Superior temporal gyrus (tissue), 1 donor: Measurements from ENCODE around the gene AFF1.
"Not testable (repeated sequence)": the region's sequence is repeated elsewhere in the genome, so short reads cannot be mapped to it uniquely, and the experiment has no call there.

Source experiments
- DNase-seq: peaks from one replicate; pipeline ENCODE4 v3.0.0-alpha.2; 2016; ENCODE audit errors: extremely low spot score

Gene AFF1

GRCh38 chr4:87117051-87117731, 182.4 kb downstream of the AFF1 start:
- no peak for DNase-seq

DNA sequence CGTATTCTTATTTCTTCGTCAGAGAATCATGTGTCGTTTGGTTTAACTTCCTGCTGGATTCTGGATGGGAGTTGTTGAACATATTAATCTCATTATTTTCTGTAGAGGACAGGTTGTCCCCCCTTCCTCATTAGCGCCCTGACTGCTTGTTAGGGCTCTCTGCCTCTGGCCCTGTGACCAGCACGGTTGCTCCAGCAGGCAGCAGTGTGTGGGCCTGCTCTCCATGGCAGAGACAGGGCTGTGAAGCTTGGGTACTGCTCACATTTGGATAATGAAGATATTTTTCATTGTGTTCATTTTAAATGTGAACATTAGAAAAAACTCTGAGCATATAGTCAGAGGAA, 182.9 kb downstream of the AFF1 start:
- DNase-seq = no peak

DNA sequence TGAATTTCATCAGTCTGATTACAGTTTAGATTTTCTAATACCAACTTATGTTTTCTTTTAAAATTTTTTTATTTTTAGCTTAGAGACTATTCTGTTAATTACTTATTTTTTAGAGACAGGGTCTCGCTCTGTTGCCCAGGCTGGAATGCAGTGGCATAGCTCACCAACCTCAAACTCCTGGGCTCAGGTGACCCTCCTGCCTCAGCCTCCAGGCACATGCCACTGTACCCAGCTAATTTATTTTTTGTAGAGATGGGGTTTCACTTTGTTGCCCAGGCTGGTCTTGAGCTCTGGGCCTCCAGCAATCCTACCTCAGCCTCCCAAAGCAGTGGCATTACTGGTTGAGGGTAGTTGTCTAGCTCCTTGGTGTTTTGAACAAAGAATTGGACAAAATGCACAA, 183.6 kb downstream of the AFF1 start:
- no peak for DNase-seq

DNA sequence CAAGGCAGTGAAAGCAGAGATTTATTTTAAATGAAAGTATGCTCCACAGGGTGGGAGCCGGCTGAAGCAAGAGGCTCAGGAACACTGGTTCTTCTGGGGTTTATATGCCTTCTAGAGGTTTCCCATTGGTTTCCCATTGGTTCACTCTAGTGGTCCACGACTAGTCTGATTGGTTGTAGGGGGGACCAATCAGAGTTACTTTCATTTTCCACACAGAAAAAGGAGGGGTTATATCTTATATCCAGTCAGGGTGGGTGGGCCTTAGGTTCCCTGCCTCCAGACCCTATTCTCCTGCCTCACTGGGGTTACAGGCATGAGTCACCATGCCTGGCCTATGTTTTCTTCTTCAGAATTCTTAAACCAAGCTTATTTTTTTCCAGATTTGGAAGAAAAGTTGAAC, 184.0 kb downstream of the AFF1 start:
- DNase-seq = no peak

- peak; percentile 29 for DNase-seq
Measured at GRCh38 chr4:87120010-87120409, 185.2 kb downstream of the AFF1 start.

GRCh38 chr4:87120411-87121162, 185.8 kb downstream of the AFF1 start:
- peak; percentile 33 for DNase-seq

DNA sequence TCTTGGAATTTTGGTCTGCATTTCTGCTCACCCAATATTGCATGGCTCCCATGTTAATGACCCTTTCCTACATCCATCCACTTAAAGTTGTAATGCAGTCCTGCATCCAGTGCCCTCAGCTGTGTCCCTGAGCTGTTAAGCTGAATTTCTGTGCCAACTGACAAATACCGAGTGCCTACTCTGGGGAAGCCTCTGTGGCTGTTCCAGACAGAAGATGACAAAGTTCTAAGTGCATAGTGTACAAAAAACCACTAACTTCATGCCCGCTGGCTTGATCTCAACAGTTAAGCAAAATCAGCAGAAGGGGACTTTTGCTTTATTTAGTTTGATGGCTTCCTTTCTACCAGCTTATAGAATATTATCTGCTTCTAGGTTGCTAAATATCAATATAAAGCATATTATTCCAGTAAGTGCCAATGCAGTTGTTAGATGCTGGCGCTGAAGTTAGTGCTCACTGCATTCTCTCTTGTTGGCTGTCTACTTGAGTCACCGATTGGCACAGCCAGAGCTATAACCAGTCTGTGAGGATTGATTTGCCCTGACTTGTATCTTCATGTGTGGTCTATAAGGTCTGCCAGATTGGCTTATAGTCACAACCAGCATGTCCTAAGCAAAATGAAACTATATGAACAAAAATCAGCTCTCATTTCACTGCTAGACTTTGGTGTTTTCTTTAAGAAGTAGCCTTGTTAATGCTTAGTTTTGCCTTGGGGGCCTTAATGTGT, 186.7 kb downstream of the AFF1 start:
- DNase-seq = peak; percentile 34

DNA sequence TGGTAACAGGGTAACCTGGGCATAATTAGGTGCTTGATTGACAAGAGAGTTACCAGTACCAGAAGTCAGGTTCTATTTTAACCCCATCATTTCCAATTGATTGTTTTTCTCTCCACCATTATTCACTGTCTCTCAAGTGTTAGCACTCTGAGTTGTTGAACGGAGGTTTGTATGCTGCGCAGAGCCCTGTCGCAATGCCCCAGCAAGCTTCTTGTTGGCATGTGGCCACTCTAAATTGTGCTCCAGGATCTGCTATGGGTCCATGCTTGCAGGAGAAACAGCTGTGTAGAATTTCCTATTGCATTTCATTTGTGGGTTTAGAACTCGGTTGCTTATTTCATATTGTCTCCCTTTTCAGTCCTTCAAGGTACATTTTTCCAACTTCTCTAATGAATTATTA, 187.4 kb downstream of the AFF1 start:
- DNase-seq = no peak

DNA sequence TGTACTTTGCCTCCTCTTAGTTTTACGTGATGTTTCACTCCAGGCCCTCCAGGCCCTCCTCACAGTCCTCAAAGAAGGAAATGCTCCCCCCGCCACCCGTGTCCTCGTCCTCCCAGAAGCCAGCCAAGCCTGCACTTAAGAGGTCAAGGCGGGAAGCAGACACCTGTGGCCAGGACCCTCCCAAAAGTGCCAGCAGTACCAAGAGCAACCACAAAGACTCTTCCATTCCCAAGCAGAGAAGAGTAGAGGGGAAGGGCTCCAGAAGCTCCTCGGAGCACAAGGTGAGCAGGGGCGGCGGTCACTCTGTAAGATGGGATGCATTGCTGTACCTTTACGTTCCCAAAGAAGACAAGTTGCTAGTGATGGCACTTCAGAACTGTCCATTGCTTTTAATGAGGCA, 191.2 kb downstream of the AFF1 start:
- no peak for DNase-seq

GRCh38 chr4:87128006-87128705, 193.3 kb downstream of the AFF1 start:
- DNase-seq = no peak

GRCh38 chr4:87129681-87130080, 194.9 kb downstream of the AFF1 start:
- DNase-seq = no peak

DNA sequence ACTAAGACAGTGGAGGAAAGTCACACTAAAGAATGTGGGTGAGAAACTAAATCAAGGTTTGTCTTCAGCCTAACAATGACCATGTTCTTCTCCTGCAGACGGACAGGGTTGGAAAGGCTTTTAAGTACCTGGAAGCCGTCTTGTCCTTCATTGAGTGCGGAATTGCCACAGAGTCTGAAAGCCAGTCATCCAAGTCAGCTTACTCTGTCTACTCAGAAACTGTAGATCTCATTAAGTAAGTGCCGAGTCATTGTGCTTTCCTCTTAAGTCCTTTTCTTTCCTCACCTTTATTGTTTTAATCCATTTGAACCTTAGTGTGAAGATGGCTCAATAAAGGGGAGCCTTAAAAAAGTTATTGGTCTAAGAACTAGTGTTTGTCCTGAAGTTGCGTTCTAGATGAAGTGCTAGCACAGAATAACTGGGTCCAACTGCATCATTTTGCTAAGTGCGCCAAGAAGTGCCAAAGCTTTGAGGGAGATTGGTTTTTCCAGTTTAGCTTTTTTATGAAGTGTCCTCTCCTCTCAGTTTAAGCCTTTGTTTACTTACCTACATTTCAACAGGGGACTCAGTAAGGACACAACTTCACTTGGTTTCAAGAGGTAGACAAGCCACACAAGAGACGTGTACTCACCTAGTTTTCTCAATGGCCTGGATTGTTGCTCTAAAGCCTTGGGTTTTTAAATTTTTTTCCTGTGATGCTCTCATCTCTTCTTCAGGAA, 196.3 kb downstream of the AFF1 start:
- DNase-seq = no peak

DNA sequence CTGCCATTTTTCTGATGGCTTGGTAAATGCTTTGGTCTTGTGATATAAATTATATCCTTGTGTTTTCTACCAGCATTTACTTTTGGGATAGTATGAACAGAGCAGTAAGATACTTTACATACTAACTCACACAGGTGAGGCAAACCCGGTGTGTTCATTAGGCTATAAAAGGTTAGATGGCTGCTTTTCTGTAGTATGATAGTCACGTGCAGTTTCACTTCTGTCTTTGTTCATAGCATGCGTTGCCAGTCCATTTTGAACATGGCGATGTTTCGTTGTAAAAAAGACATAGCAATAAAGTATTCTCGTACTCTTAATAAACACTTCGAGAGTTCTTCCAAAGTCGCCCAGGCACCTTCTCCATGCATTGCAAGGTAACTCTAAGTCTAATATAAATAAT, 197.2 kb downstream of the AFF1 start:
- DNase-seq = no peak

GRCh38 chr4:87133183-87133582, 198.4 kb downstream of the AFF1 start:
- DNase-seq = no peak

- no peak for DNase-seq
Measured at GRCh38 chr4:87134122-87134521, 199.3 kb downstream of the AFF1 start.

DNA sequence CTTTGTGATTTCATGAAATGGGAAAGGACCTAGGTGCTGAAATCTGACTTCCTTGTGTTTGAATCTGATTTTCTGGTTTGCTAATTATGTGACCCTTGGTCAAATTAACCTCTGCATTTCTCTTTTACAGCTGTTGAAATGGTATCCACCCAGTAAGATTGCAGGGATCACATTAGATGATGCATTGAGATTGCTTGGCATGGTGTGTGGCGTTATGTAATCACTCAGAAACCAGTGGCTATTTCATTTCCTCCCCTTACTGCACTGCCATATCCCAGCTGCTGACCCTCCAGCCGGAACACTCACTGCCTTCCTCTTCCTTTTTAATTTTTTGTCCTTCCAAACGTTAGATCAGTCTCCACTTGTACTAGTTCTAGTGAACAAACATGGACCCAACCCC, 206.6 kb downstream of the AFF1 start:
- no peak for DNase-seq

DNA sequence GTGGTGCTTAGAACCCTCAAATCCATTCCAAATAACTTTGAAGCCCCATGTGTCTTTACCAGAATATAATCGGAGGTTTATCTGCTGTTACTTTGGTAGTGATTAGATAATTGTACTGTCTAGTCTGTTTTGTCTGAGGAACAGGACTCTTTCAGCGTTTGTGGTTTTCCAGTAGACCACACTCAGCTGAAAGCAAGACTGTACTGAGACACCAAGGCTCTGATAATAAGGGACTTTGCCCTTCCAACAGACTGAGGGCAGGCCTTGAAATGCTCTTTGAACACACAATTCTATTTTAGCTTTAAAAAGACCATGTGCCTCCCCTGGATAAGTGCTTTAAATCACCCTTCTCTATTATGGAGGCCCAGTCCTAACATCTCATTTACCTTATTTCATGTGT, 209.5 kb downstream of the AFF1 start:
- no peak for DNase-seq

DNA sequence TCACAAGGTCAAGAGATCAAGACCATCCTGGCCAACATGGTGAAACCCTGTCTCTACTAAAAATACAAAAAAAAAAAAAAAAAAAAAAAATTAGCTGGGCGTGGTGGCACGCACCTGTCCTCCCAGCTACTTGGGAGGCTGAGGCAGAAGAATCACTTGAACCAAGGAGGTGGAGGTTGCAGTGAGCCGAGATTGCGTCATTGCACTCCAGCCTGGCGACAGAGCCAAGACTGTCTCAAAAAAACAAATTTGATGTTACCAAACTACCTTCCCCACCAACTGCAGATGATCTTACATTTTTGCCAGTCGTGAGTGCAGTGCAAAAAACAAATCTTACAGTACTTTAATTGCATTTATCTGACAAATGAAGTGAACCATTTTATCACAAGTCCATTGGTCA, 211.1 kb downstream of the AFF1 start:
- not testable (repeated sequence) for DNase-seq

DNA sequence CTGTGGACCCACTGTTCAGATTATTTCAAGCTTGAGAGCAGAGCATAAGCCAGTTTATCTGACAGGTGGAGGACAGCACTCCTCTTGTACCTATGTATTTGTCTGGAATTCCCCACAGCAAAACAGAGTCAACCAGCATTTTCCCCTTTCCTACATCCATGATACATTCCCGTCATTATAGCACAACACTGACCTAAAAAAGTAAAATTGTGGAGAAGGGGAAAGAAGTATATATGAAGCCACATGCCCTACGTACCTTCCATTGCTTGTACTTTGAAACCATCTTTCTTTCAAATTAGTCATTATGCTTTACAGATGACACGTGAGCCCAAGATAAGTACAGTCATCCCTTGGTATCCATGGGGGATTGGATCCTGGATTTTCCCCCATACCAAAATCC, 212.3 kb downstream of the AFF1 start:
- DNase-seq = no peak

GRCh38 chr4:87150498-87151261, 215.9 kb downstream of the AFF1 start:
- DNase-seq = peak; percentile 97

GRCh38 chr4:87151730-87152129, 216.9 kb downstream of the AFF1 start:
- DNase-seq = no peak
